Tibial nerve (tissue), 4 donors: ENCODE results near the gene ST3GAL2.

ENCODE experiments used
- EP300 ChIP-seq, 2 donors: sonication (generic); formaldehyde crosslinking; IDR thresholded peaks; one replicate each; pipeline ENCODE4 v1.6.1; 2017; ENCODE audit warnings: antibody characterized with exemption in 2 of 2, mild to moderate bottlenecking in 1 of 2
- POLR2A ChIP-seq, 2 donors: fragments of 450-650 bp; IDR thresholded peaks; one replicate each; pipeline ENCODE4 v1.6.1; 2017; ENCODE audit warnings: antibody characterized with exemption in 2 of 2, mild to moderate bottlenecking in 2 of 2, moderate library complexity in 2 of 2
- TF ChIP-seq, protein P1 (sequence below), 5 experiments: fragments of 200-600 bp in 3 of 5; fragments of 450-650 bp in 2 of 5; sonication (generic) in 3 of 5; IDR thresholded peaks; one replicate each; pipeline ENCODE4 v1.5.1; 2016 to 2019; ENCODE audit warnings: antibody characterized with exemption in 5 of 5, mild to moderate bottlenecking in 3 of 5, moderate library complexity in 2 of 5

- TF ChIP-seq, protein P1, sequence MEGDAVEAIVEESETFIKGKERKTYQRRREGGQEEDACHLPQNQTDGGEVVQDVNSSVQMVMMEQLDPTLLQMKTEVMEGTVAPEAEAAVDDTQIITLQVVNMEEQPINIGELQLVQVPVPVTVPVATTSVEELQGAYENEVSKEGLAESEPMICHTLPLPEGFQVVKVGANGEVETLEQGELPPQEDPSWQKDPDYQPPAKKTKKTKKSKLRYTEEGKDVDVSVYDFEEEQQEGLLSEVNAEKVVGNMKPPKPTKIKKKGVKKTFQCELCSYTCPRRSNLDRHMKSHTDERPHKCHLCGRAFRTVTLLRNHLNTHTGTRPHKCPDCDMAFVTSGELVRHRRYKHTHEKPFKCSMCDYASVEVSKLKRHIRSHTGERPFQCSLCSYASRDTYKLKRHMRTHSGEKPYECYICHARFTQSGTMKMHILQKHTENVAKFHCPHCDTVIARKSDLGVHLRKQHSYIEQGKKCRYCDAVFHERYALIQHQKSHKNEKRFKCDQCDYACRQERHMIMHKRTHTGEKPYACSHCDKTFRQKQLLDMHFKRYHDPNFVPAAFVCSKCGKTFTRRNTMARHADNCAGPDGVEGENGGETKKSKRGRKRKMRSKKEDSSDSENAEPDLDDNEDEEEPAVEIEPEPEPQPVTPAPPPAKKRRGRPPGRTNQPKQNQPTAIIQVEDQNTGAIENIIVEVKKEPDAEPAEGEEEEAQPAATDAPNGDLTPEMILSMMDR (IDR thresholded peaks at IDR 0.05), result no peak
- TF ChIP-seq POLR2A (IDR thresholded peaks at IDR 0.05), result no peak
- TF ChIP-seq EP300 (IDR thresholded peaks at IDR 0.05), result no peak
Measured at GRCh38 chr16:70455910-70456309, 17.0 kb upstream of the ST3GAL2 start.
